Measurements from ENCODE around the gene SCN2B. TPM values are rescaled to one million over a fixed set of nuclear protein-coding genes. Genes with fewer than 3 reads are reported as not detected.
A peak's percentile ranks its signal among the peaks of the same experiment; 100 is the strongest.

Gene SCN2B
- total and polyA plus RNA-seq, 2 of the 13 experiments (the other 11 are each of a cell fraction or from before 2014, with no cell fraction given): 0.01 to 0.02 TPM

DNA sequence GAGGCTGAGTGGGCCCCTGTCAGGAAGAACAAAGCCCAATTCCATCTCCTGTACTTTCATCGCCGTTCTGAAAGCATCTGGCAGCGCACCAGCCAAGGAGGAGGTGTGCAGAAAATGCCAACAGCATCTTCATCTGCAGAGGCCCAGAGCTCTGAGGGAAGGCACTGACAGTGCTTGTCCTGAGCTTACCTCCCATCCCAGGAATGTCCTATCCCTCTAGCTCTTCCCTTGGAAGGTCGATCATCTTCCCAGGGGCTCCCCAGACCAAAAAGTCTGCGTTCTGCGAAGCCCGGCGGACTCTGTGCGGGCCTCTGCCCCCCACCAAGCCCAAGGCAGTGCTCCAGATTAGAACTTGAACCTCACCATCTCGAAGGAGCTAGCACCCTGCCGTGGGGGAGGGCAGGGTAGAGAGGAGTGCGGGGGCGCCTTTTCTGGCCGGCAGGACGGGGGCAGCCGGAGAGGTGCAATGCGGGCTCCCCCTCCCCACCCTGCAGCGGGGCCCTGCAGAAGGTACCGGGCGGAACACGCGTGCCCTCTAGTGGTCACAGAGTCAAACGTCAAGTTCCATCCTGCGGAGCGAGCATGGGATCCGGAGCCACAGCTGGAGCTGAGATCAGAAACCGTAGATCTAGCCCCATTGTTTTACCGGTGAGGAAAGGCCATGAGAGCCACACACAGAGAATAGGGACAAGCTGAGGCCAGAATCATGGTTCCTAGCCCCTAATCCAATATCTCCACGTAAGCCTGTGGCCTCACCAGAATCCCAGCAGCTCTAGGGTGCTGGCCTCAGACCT lies 5.0 kb downstream of the SCN2B start (continued):
- TF ChIP-seq, protein P1, sequence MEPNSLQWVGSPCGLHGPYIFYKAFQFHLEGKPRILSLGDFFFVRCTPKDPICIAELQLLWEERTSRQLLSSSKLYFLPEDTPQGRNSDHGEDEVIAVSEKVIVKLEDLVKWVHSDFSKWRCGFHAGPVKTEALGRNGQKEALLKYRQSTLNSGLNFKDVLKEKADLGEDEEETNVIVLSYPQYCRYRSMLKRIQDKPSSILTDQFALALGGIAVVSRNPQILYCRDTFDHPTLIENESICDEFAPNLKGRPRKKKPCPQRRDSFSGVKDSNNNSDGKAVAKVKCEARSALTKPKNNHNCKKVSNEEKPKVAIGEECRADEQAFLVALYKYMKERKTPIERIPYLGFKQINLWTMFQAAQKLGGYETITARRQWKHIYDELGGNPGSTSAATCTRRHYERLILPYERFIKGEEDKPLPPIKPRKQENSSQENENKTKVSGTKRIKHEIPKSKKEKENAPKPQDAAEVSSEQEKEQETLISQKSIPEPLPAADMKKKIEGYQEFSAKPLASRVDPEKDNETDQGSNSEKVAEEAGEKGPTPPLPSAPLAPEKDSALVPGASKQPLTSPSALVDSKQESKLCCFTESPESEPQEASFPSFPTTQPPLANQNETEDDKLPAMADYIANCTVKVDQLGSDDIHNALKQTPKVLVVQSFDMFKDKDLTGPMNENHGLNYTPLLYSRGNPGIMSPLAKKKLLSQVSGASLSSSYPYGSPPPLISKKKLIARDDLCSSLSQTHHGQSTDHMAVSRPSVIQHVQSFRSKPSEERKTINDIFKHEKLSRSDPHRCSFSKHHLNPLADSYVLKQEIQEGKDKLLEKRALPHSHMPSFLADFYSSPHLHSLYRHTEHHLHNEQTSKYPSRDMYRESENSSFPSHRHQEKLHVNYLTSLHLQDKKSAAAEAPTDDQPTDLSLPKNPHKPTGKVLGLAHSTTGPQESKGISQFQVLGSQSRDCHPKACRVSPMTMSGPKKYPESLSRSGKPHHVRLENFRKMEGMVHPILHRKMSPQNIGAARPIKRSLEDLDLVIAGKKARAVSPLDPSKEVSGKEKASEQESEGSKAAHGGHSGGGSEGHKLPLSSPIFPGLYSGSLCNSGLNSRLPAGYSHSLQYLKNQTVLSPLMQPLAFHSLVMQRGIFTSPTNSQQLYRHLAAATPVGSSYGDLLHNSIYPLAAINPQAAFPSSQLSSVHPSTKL (CRISPR knock-in tag; IDR thresholded peaks at IDR 0.05): 0 out of 2 replicates have a peak, but pooled peaks have one; percentile 13
- TF ChIP-seq NFIB (CRISPR knock-in tag; IDR thresholded peaks at IDR 0.05; ENCODE audit: borderline replicate concordance): no peak
- TF ChIP-seq MAZ (IDR thresholded peaks at IDR 0.05; ENCODE audit: borderline replicate concordance, low read depth, low read length): no peak
- TF ChIP-seq MAZ (CRISPR knock-in tag; IDR thresholded peaks at IDR 0.05; ENCODE audit: low read depth): peak; percentile 40; the same call in 1 of the 2 replicates
- TF ChIP-seq ZNF644 (CRISPR knock-in tag; IDR thresholded peaks at IDR 0.05; ENCODE audit: low read depth): no peak
- TF ChIP-seq PRMT3 (CRISPR knock-in tag; IDR thresholded peaks at IDR 0.05; ENCODE audit: borderline replicate concordance, low read depth): no peak
- TF ChIP-seq CEBPG (CRISPR knock-in tag; IDR thresholded peaks at IDR 0.05): 0 out of 2 replicates have a peak, but pooled peaks have one; percentile 22
- TF ChIP-seq, protein P2, sequence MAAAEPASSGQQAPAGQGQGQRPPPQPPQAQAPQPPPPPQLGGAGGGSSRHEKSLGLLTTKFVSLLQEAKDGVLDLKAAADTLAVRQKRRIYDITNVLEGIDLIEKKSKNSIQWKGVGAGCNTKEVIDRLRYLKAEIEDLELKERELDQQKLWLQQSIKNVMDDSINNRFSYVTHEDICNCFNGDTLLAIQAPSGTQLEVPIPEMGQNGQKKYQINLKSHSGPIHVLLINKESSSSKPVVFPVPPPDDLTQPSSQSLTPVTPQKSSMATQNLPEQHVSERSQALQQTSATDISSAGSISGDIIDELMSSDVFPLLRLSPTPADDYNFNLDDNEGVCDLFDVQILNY (CRISPR knock-in tag; conservative IDR thresholded peaks at IDR 0.05): 0 out of 2 replicates have a peak, but pooled peaks have one; percentile 35
- peak; percentile 42; the same call in 1 of the 2 replicates for TF ChIP-seq NFKB2 (CRISPR knock-in tag; IDR thresholded peaks at IDR 0.05; ENCODE audit: borderline replicate concordance)
- TF ChIP-seq MYC (CRISPR knock-in tag; IDR thresholded peaks at IDR 0.05; ENCODE audit: borderline replicate concordance): peak; percentile 33; the same call in 1 of the 2 replicates
- TF ChIP-seq, protein P3, sequence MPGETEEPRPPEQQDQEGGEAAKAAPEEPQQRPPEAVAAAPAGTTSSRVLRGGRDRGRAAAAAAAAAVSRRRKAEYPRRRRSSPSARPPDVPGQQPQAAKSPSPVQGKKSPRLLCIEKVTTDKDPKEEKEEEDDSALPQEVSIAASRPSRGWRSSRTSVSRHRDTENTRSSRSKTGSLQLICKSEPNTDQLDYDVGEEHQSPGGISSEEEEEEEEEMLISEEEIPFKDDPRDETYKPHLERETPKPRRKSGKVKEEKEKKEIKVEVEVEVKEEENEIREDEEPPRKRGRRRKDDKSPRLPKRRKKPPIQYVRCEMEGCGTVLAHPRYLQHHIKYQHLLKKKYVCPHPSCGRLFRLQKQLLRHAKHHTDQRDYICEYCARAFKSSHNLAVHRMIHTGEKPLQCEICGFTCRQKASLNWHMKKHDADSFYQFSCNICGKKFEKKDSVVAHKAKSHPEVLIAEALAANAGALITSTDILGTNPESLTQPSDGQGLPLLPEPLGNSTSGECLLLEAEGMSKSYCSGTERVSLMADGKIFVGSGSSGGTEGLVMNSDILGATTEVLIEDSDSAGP (CRISPR knock-in tag; IDR thresholded peaks at IDR 0.05; ENCODE audit: borderline replicate concordance): peak; percentile 43; the same call in 1 of the 2 replicates
- TF ChIP-seq, protein P4, sequence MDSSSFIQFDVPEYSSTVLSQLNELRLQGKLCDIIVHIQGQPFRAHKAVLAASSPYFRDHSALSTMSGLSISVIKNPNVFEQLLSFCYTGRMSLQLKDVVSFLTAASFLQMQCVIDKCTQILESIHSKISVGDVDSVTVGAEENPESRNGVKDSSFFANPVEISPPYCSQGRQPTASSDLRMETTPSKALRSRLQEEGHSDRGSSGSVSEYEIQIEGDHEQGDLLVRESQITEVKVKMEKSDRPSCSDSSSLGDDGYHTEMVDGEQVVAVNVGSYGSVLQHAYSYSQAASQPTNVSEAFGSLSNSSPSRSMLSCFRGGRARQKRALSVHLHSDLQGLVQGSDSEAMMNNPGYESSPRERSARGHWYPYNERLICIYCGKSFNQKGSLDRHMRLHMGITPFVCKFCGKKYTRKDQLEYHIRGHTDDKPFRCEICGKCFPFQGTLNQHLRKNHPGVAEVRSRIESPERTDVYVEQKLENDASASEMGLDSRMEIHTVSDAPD (CRISPR knock-in tag; IDR thresholded peaks at IDR 0.05): no peak
- no peak for TF ChIP-seq NFE2 (CRISPR knock-in tag; IDR thresholded peaks at IDR 0.05)
- TF ChIP-seq, protein P5, sequence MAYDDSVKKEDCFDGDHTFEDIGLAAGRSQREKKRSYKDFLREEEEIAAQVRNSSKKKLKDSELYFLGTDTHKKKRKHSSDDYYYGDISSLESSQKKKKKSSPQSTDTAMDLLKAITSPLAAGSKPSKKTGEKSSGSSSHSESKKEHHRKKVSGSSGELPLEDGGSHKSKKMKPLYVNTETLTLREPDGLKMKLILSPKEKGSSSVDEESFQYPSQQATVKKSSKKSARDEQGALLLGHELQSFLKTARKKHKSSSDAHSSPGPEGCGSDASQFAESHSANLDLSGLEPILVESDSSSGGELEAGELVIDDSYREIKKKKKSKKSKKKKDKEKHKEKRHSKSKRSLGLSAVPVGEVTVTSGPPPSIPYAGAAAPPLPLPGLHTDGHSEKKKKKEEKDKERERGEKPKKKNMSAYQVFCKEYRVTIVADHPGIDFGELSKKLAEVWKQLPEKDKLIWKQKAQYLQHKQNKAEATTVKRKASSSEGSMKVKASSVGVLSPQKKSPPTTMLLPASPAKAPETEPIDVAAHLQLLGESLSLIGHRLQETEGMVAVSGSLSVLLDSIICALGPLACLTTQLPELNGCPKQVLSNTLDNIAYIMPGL (CRISPR knock-in tag; IDR thresholded peaks at IDR 0.05; ENCODE audit: borderline replicate concordance in 1 of 2, low read depth in 1 of 2): peak; percentile 37 to 38; a peak in 1 of 4 replicates
